Stimulated activated naive CD8-positive, alpha-beta T cell treated with anti-CD3 and anti-CD28 coated beads, Interleukin-15, Interleukin-2, amounts not matched to agents 100 ng/mL and 50 ng/mL, for 24 hours (primary cell): Measurements from ENCODE around the gene SLC7A10.
"Not testable (repeated sequence)": the region's sequence is repeated elsewhere in the genome, so short reads cannot be mapped to it uniquely, and the experiment has no call there.

Source experiments
- H3K27ac Mint-ChIP-seq: one replicate; pipeline ENCODE4 v1.8.0; 2021; ENCODE audit warnings: mild to moderate bottlenecking, mixed read lengths
- H3K27me3 Mint-ChIP-seq: one replicate; pipeline ENCODE4 v1.8.0; 2021; ENCODE audit warnings: mixed read lengths
- H3K36me3 Mint-ChIP-seq: one replicate; pipeline ENCODE4 v1.8.0; 2021; ENCODE audit warnings: low read depth, mixed read lengths
- H3K4me1 Mint-ChIP-seq: one replicate; pipeline ENCODE4 v1.8.0; 2021; ENCODE audit warnings: low read depth, mixed read lengths
- H3K4me3 Mint-ChIP-seq: one replicate; pipeline ENCODE4 v1.8.0; 2021; ENCODE audit warnings: mild to moderate bottlenecking, mixed read lengths
- H3K9me3 Mint-ChIP-seq: one replicate; pipeline ENCODE4 v1.8.0; 2021; ENCODE audit warnings: mixed read lengths

Gene SLC7A10

GRCh38 chr19:33235269-33235995 is 9.8 kb upstream of the SLC7A10 start:
- H3K27ac Mint-ChIP-seq: no peak overlapping the region
- H3K36me3 Mint-ChIP-seq: no peaks in the 10 kb centered on the region
- no peak overlapping the region for H3K4me3 Mint-ChIP-seq

GRCh38 chr19:33234736-33235135 is 9.1 kb upstream of the SLC7A10 start:
- Mint-ChIP-seq H3K9me3 (no peaks in the 10 kb centered on the region), H3K4me3 (no peak overlapping the region), H3K27me3 (peaks cover 12% of the 10 kb centered on the region), H3K27ac (no peak overlapping the region), H3K36me3 (no peaks in the 10 kb centered on the region), H3K4me1 (no peaks in the 10 kb centered on the region)

More at GRCh38 chr19:33235269-33235995, 9.8 kb upstream of the SLC7A10 start:
- Mint-ChIP-seq H3K4me1 (no peaks in the 10 kb centered on the region), H3K9me3 (no peaks in the 10 kb centered on the region), H3K27me3 (peaks cover 8% of the 10 kb centered on the region)

GRCh38 chr19:33234092-33234491 is 8.4 kb upstream of the SLC7A10 start:
- no peaks in the 10 kb centered on the region for H3K36me3 Mint-ChIP-seq
- H3K9me3 Mint-ChIP-seq: no peaks in the 10 kb centered on the region
- H3K4me3 Mint-ChIP-seq: no peak overlapping the region
- no peak overlapping the region for H3K27ac Mint-ChIP-seq
- no peaks in the 10 kb centered on the region for H3K4me1 Mint-ChIP-seq
- H3K27me3 Mint-ChIP-seq: peaks cover 14% of the 10 kb centered on the region

GRCh38 chr19:33233056-33233873 is 7.6 kb upstream of the SLC7A10 start:
- peaks cover 6% of the 10 kb centered on the region for H3K9me3 Mint-ChIP-seq
- no peak overlapping the region for H3K27ac Mint-ChIP-seq
- no peak overlapping the region for H3K4me3 Mint-ChIP-seq
- H3K27me3 Mint-ChIP-seq: peaks cover 22% of the 10 kb centered on the region
- no peaks in the 10 kb centered on the region for H3K4me1 Mint-ChIP-seq
- peaks cover 6% of the 10 kb centered on the region for H3K36me3 Mint-ChIP-seq

- H3K36me3 Mint-ChIP-seq: peaks cover 10% of the 10 kb centered on the region
- H3K4me1 Mint-ChIP-seq: no peaks in the 10 kb centered on the region
- H3K9me3 Mint-ChIP-seq: peaks cover 11% of the 10 kb centered on the region
- H3K4me3 Mint-ChIP-seq: no peak overlapping the region
- H3K27me3 Mint-ChIP-seq: peaks cover 28% of the 10 kb centered on the region
- H3K27ac Mint-ChIP-seq: no peak overlapping the region
Measured at GRCh38 chr19:33232656-33233055, 7.0 kb upstream of the SLC7A10 start.

GRCh38 chr19:33231511-33231910 is 5.9 kb upstream of the SLC7A10 start:
- no peak overlapping the region for H3K27ac Mint-ChIP-seq
- H3K4me1 Mint-ChIP-seq: peaks cover under 1% of the 10 kb centered on the region
- H3K36me3 Mint-ChIP-seq: peaks cover 15% of the 10 kb centered on the region
- peaks cover 16% of the 10 kb centered on the region for H3K9me3 Mint-ChIP-seq
- peaks cover 35% of the 10 kb centered on the region for H3K27me3 Mint-ChIP-seq
- H3K4me3 Mint-ChIP-seq: no peak overlapping the region

GRCh38 chr19:33229962-33230361 is 4.3 kb upstream of the SLC7A10 start:
- Mint-ChIP-seq H3K27me3 (peaks cover 43% of the 10 kb centered on the region), H3K27ac (no peak overlapping the region), H3K9me3 (peaks cover 16% of the 10 kb centered on the region), H3K4me1 (peaks cover 10% of the 10 kb centered on the region), H3K36me3 (peaks cover 15% of the 10 kb centered on the region), H3K4me3 (no peak overlapping the region)

GRCh38 chr19:33227870-33228599 is 2.4 kb upstream of the SLC7A10 start:
- Mint-ChIP-seq H3K9me3 (peaks cover 16% of the 10 kb centered on the region), H3K4me3 (no peak overlapping the region), H3K36me3 (peaks cover 15% of the 10 kb centered on the region), H3K4me1 (peaks cover 11% of the 10 kb centered on the region), H3K27me3 (peaks cover 60% of the 10 kb centered on the region), H3K27ac (no peak overlapping the region)

- peaks cover 11% of the 10 kb centered on the region for H3K4me1 Mint-ChIP-seq
- peaks cover 16% of the 10 kb centered on the region for H3K9me3 Mint-ChIP-seq
- peaks cover 15% of the 10 kb centered on the region for H3K36me3 Mint-ChIP-seq
- H3K27ac Mint-ChIP-seq: no peak overlapping the region
- H3K4me3 Mint-ChIP-seq: no peak overlapping the region
- peaks cover 66% of the 10 kb centered on the region for H3K27me3 Mint-ChIP-seq
Measured at GRCh38 chr19:33227242-33227650, 1.6 kb upstream of the SLC7A10 start.

GRCh38 chr19:33226550-33227241 is 1.0 kb upstream of the SLC7A10 start:
- Mint-ChIP-seq H3K4me3 (peak overlapping the region; percentile 60), H3K9me3 (peaks cover 16% of the 10 kb centered on the region), H3K27me3 (peaks cover 66% of the 10 kb centered on the region), H3K4me1 (peaks cover 11% of the 10 kb centered on the region), H3K36me3 (peaks cover 15% of the 10 kb centered on the region), H3K27ac (no peak overlapping the region)

- Mint-ChIP-seq H3K27me3 (peaks cover 58% of the 10 kb centered on the region), H3K4me3 (no peak overlapping the region), H3K36me3 (peaks cover 15% of the 10 kb centered on the region), H3K9me3 (peaks cover 16% of the 10 kb centered on the region), H3K4me1 (peaks cover 11% of the 10 kb centered on the region), H3K27ac (no peak overlapping the region)
Measured at GRCh38 chr19:33224694-33225457, 774 bp downstream of the SLC7A10 start.

GRCh38 chr19:33222255-33222654 is 3.4 kb downstream of the SLC7A10 start:
- Mint-ChIP-seq H3K4me1 (peaks cover 11% of the 10 kb centered on the region), H3K27me3 (peaks cover 37% of the 10 kb centered on the region)
- not testable (repeated sequence) for H3K9me3 Mint-ChIP-seq, H3K36me3 Mint-ChIP-seq, H3K27ac Mint-ChIP-seq, H3K4me3 Mint-ChIP-seq

- Mint-ChIP-seq H3K27ac (no peak overlapping the region), H3K36me3 (no peaks in the 10 kb centered on the region), H3K4me1 (peaks cover 11% of the 10 kb centered on the region), H3K27me3 (peaks cover 34% of the 10 kb centered on the region), H3K4me3 (no peak overlapping the region), H3K9me3 (no peaks in the 10 kb centered on the region)
Measured at GRCh38 chr19:33221638-33222037, 4.0 kb downstream of the SLC7A10 start.

- no peak overlapping the region for H3K27ac Mint-ChIP-seq
- peaks cover 26% of the 10 kb centered on the region for H3K27me3 Mint-ChIP-seq
- no peak overlapping the region for H3K4me3 Mint-ChIP-seq
- H3K4me1 Mint-ChIP-seq: peaks cover 3% of the 10 kb centered on the region
- no peaks in the 10 kb centered on the region for H3K36me3 Mint-ChIP-seq
- H3K9me3 Mint-ChIP-seq: no peaks in the 10 kb centered on the region
Measured at GRCh38 chr19:33220735-33221134, 4.9 kb downstream of the SLC7A10 start.
